Measurements from ENCODE around the gene SLC15A2.
"Not testable (repeated sequence)": the region's sequence is repeated elsewhere in the genome, so short reads cannot be mapped to it uniquely, and the experiment has no call there.

SLC15A2 gene, protein sequence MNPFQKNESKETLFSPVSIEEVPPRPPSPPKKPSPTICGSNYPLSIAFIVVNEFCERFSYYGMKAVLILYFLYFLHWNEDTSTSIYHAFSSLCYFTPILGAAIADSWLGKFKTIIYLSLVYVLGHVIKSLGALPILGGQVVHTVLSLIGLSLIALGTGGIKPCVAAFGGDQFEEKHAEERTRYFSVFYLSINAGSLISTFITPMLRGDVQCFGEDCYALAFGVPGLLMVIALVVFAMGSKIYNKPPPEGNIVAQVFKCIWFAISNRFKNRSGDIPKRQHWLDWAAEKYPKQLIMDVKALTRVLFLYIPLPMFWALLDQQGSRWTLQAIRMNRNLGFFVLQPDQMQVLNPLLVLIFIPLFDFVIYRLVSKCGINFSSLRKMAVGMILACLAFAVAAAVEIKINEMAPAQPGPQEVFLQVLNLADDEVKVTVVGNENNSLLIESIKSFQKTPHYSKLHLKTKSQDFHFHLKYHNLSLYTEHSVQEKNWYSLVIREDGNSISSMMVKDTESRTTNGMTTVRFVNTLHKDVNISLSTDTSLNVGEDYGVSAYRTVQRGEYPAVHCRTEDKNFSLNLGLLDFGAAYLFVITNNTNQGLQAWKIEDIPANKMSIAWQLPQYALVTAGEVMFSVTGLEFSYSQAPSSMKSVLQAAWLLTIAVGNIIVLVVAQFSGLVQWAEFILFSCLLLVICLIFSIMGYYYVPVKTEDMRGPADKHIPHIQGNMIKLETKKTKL

DNA sequence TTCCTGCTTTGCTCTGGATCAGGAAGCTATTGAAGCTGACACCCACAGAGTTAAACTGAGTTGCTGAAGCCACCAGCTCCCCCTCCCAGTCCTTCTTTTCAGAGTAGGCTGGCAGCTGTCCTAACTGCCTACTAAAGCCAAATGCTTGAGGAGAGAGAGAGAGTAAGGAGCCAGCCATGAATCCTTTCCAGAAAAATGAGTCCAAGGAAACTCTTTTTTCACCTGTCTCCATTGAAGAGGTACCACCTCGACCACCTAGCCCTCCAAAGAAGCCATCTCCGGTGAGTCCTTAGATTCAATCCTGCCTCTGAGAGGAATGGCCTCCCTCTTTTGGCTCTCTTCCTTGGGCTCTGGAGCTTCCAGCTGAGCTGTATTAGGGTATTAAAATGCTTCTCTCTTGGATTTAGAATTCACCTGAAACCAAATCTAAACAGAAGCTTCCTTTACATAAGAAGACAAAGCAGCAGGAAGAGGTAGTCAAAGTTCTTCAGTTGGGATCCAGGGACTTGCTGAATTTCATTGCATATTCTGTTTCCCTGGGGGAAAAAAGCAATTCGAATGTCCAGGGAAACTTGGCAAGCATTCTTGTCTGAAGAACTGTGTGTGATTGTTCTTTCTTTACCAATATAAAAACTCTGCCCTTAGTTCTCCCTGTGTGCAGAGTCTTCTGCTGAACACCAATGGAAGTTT, at the start of gene SLC15A2:
Gene SLC15A2 (plus strand): TSS at position 101 of the 690 bp plus-strand sequence. CDS start 76 bp downstream, at position 177.
- no peak for DNase-seq (ENCODE audit: low spot score)

GRCh38 chr3:121844892-121845291, 49.3 kb upstream of the SLC15A2 start:
- DNase-seq (ENCODE audit: low spot score), result no peak

- DNase-seq (ENCODE audit: low spot score), result no peak
Measured at GRCh38 chr3:121852256-121852655, 41.9 kb upstream of the SLC15A2 start.

DNA sequence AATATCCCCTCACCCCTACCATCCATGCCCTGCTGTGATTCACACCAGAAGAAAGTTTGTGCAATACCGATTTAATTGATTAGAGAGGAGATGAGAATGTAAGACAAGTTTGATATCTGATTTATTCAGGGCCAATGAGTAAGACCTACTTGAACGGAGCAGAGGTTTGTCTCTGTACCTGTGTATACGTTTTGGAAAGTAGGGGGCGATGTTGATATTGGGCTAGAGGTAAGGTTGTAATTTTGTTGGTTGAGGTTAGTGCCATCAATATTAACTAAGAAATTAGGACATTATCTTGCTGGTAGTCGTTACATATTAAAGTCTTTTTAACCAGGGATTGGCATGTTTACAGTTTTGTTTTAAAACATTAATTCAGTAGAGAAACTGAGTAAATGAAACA, 38.6 kb upstream of the SLC15A2 start:
- DNase-seq (ENCODE audit: low spot score), result no peak

DNA sequence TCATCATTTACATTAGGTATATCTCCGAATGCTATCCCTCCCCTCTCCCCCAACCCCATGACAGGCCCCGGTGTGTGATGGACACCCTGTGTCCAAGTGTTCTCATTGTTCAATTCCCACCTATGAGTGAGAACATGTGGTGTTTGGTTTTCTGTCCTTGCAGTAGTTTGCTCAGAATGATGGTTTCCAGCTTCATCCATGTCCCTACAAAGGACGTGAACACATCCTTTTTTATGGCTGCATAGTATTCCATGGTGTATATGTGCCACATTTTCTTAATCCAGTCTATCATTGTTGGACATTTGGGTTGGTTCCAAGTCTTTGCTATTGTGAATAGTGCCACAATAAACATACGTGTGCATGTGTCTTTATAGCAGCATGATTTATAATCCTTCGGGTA, 36.4 kb upstream of the SLC15A2 start:
- DNase-seq (ENCODE audit: low spot score), result not testable (repeated sequence)

- not testable (repeated sequence) for DNase-seq (ENCODE audit: low spot score)
Measured at GRCh38 chr3:121863247-121863646, 31.0 kb upstream of the SLC15A2 start.

DNA sequence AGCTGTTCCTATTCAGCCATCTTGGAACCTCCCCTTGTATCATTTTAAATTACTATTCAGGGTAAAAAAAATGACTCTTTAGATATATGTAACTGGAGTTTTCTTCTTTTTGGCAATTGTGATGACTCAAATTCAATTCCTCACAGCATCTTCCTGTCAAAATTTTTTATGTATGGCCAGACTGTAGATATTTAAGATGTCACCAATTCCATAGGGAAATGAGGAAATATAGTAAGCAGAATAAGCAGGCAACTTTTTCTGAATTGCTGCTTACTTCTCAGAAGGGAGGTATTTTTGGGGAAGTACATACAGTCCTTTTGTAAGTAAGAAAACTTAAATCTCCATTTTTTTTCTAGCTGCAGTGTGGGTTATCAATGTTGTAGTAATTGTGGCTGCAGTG, 30.4 kb upstream of the SLC15A2 start:
- no peak for DNase-seq (ENCODE audit: low spot score)

- no peak for DNase-seq (ENCODE audit: low spot score)
Measured at GRCh38 chr3:121869736-121870135, 24.5 kb upstream of the SLC15A2 start.

GRCh38 chr3:121870717-121871116, 23.5 kb upstream of the SLC15A2 start:
- no peak for DNase-seq (ENCODE audit: low spot score)

GRCh38 chr3:121871430-121871829, 22.8 kb upstream of the SLC15A2 start:
- DNase-seq (ENCODE audit: low spot score), result no peak

GRCh38 chr3:121878411-121878810, 15.8 kb upstream of the SLC15A2 start:
- no peak for DNase-seq (ENCODE audit: low spot score)

DNA sequence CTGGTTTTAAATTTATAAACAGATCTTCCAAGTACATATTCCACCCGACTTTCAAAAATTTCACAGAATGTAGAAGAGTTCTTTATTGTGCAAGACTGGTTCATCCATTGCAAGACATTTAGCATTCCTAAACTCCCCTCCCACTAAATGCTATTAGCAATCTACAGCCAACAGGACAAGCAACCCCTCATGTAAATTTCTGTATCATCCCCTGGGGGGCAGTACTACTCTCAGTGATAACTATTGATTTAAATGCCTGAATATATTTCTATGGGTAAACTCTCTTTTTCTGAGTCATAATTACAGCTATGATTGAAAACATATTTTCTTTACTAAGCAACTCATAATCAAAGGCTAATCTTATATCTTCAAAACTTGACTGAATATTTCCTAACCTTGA, 10.7 kb upstream of the SLC15A2 start:
- peak; percentile 22 for DNase-seq (ENCODE audit: low spot score)

DNA sequence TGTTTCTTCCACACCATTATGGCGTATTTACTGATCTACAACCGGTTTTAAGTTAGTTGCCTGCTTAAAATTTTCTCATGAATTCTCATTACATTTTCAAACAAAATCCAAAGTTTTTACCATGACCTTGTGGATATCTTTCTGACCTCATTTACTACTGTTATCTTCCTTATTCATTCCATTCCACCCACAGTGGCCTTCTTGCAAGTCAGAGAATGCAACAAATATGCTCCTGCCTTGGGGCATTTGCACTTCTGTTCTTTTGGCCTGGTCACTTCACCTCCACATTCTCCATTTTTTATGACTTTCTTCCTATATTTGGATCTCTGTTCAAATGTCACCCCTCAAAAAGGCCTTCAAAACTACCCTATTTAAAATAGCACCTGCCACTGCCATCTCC, 8.8 kb upstream of the SLC15A2 start:
- no peak for DNase-seq (ENCODE audit: low spot score)

- DNase-seq (ENCODE audit: low spot score), result peak; percentile 25
Measured at GRCh38 chr3:121895121-121895520, 920 bp downstream of the SLC15A2 start.

DNA sequence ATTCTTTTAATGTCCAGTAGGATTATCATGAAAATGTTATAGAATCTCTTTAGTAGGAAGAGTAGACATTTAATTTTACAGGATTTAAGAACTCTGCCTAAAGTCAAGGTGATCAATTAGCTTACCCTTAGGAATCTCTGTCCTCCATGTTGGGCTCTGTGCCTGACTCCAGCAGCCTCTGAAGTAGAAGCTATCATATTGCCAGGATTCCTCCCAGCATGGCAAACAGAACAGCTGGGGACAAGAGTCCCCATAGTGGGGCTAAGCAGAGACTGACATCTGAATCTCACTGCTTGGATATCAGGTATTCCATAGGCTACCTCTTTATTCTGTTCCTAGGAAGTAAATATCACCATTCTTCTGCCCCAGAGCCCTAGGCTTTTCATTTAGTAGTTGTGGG, 1.5 kb downstream of the SLC15A2 start:
- DNase-seq (ENCODE audit: low spot score), result no peak

GRCh38 chr3:121896823-121897222, 2.6 kb downstream of the SLC15A2 start:
- no peak for DNase-seq (ENCODE audit: low spot score)

GRCh38 chr3:121897296-121897695, 3.1 kb downstream of the SLC15A2 start:
- DNase-seq (ENCODE audit: low spot score), result no peak

DNA sequence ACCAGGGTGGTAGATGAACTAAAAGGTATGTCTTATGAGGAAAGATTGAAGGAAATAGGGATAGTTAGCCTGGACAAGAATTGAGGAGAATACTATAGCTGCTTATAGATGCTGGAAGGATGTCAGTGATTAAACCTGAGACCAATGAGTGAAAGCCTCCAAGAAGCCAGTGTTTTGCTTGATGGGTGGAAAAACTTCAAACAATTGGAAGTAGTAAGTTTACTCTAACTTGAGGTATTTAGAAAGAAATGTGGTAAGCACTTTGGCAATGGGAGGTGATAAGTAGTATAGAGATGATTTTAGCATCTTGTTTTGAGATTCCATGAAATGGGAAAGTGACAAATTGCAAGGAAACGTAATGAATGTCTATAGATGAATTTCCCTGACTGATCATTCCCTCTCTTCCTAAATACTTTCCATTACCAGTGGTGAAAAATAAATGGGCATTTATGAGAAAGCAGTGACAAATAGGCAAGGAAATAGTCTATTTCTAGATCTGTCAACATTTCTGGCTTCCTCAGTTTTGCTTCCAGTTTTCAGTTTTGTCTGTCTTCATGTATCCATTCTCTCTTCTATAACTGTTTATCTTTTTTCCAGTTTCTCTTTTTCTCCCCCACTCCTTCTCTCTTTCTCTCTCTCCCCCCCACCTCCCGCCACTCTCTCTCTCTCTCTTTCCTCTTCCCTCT, 19.2 kb downstream of the SLC15A2 start:
- DNase-seq (ENCODE audit: low spot score), result no peak

DNA sequence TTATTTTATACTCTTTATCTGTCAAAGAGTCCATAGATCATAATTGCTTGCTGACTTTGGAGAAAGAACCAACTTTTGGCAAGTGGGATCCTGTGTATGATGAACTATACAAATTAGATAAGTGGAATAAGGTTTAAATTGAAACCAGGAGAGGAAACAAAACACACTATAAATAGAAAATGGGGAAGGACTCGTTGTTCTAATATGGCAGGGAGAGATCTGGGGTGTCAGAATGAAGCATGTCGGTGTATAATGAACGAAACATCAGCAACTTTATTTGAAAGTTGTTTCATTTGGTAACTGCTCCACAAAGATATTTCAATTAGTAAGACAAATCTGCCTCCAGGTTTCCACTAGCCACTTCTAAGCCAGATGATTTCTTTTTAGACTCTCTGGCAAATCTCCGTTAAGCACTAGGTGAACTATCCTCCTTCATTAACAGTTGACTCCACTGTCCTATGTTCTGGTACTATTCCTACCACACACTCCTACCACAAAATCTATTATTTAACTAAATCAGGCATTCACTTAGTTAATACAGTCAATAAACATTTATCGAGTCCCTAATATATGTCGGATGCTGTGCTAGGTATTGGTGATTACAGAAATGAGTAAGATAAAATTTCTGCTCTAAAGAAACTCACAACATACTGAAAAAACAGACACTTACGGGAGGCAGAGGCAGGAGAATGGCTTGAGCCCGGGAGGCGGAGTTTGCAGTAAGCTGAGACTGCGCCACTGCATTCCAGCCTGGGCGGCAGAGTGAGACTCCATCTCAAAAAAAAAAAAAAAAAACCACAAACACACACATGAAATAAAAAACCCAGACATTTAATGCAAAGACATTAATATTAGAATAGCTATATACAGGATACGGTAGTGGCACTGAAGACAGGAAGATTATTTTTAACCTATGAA, 20.1 kb downstream of the SLC15A2 start:
- no peak for DNase-seq (ENCODE audit: low spot score)

DNA sequence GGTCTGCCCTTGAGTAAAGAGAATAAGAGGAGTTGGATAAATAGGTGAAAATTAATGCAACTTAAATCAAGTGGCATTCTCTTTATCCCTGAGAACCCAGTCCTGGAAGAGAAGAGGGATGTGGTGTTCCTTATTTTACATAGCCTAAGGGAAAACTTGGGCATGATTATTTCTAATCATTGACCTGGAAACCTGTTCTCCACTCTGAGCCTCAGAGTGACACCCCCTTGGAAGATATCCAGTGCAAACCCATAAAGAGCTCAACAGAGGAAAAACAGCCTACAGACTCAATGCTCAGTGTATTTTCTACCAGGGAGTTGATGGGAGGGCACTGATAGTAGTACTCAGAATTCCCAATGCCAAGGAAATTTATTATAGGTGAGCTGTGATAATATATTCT, 22.0 kb downstream of the SLC15A2 start:
- no peak for DNase-seq (ENCODE audit: low spot score)
